ENCODE data around the gene RBM47.
"Not testable (repeated sequence)": the region's sequence is repeated elsewhere in the genome, so short reads cannot be mapped to it uniquely, and the experiment has no call there.

GRCh38 chr4:40628407-40628806 lies 1.3 kb downstream of the RBM47 start:
- not testable (repeated sequence) for TF ChIP-seq CTCF (IDR thresholded peaks at IDR 0.05); ZFX (IDR thresholded peaks at IDR 0.05; ENCODE audit: borderline replicate concordance)
